H1 (cell line): ENCODE results near the gene APOL1. TPM values are rescaled to one million over a fixed set of nuclear protein-coding genes. Genes with fewer than 3 reads are reported as not detected.
A peak's percentile ranks its signal among the peaks of the same experiment; 100 is the strongest.

Source experiments
- CTCF ChIA-PET: fragments of 300-600 bp; sonication (Branson Sonifier 250); formaldehyde crosslinking; loops from one replicate; lab custom pipeline; 2021; ENCODE audit not compliant: partially characterized antibody; lab: Charles Lee
- POLR2A ChIA-PET: fragments of 300-600 bp; sonication (Branson Sonifier 250); formaldehyde crosslinking; loops from one replicate; lab custom pipeline; 2021; ENCODE audit warnings: inconsistent platforms; ENCODE audit not compliant: partially characterized antibody; lab: Charles Lee
- DNase-seq, 2 experiments: peaks; one replicate each; pipeline versions ENCODE4 v3.0.0 to v3.0.0-alpha.2; 2010 to 2022; ENCODE audit warnings: low spot score in 2 of 2, low read depth in 1 of 2, mixed read lengths in 1 of 2
- FAIRE-seq: peaks from 2 replicates; lab custom pipeline; 2011; peaks lifted over from hg19 to GRCh38; lab: Jason Lieb, UNC
- H2AFZ ChIP-seq: 2 replicates; pipeline ENCODE4 v1.8.1; 2012; ENCODE audit warnings: low read length, inconsistent platforms
- H2AK5ac ChIP-seq: 2 replicates; pipeline ENCODE4 v1.6.1; 2013; ENCODE audit warnings: low read depth, low read length
- H2BK120ac ChIP-seq: replicated peaks from 2 replicates; pipeline ENCODE3; 2013; ENCODE audit warnings: low read depth, low read length, inconsistent platforms
- H2BK12ac ChIP-seq: 2 replicates; pipeline ENCODE4 v1.6.1; 2013; ENCODE audit warnings: low read depth, low read length
- H2BK15ac ChIP-seq: 2 replicates; pipeline ENCODE4 v1.6.1; 2013; ENCODE audit warnings: low read length
- H2BK20ac ChIP-seq: 2 replicates; pipeline ENCODE4 v1.6.1; 2013; ENCODE audit warnings: low read length
- H2BK5ac ChIP-seq: 2 replicates; pipeline ENCODE4 v1.6.1; 2013; ENCODE audit warnings: low read depth, low read length
- H3K14ac ChIP-seq: 2 replicates; pipeline ENCODE4 v1.6.1; 2013; ENCODE audit warnings: inconsistent platforms; ENCODE audit not compliant: insufficient read length
- H3K18ac ChIP-seq: 2 replicates; pipeline ENCODE4 v1.6.1; 2013; ENCODE audit warnings: low read length; ENCODE audit errors: extremely low read depth
- H3K23ac ChIP-seq: 2 replicates; pipeline ENCODE4 v1.6.1; 2013; ENCODE audit warnings: inconsistent platforms; ENCODE audit not compliant: insufficient read length
- H3K23me2 ChIP-seq: 2 replicates; pipeline ENCODE4 v1.6.1; 2013; ENCODE audit warnings: low read depth, low read length
- H3K27ac ChIP-seq: 2 replicates; pipeline ENCODE4 v1.6.1; 2011; ENCODE audit warnings: low read depth, low read length, inconsistent platforms
- H3K27me3 ChIP-seq, 4 experiments: replicated peaks in 1 of 4; 1 replicate in 1 of 4; 2 replicates in 3 of 4; pipeline versions ENCODE4 v1.6.1 to v1.8.1; 2011 to 2013; ENCODE audit warnings: low read length in 3 of 4, mild to moderate bottlenecking in 3 of 4, inconsistent platforms in 2 of 4, mixed read lengths in 2 of 4, moderate library complexity in 1 of 4; ENCODE audit not compliant: control insufficient read depth in 3 of 4, insufficient read depth in 3 of 4; ENCODE audit errors: extremely low read depth in 1 of 4
- H3K36me3 ChIP-seq, 4 experiments: 2 replicates each; pipeline versions ENCODE4 v1.6.1 to v1.8.1; 2011 to 2013; ENCODE audit warnings: mild to moderate bottlenecking in 4 of 4, low read length in 3 of 4, moderate library complexity in 2 of 4, control low read depth in 1 of 4, inconsistent platforms in 1 of 4; ENCODE audit not compliant: insufficient read depth in 4 of 4, control insufficient read depth in 2 of 4
- H3K4ac ChIP-seq: replicated peaks from 2 replicates; pipeline ENCODE3; 2013; ENCODE audit warnings: low read length, low read depth, mixed read lengths, inconsistent platforms; ENCODE audit not compliant: insufficient read length
- H3K4me1 ChIP-seq, 4 experiments: replicated peaks in 1 of 4; 1 replicate in 1 of 4; 2 replicates in 3 of 4; pipeline versions ENCODE4 v1.6.1 to v1.8.1; 2011 to 2013; ENCODE audit warnings: low read length in 3 of 4, inconsistent platforms in 2 of 4, mixed read lengths in 1 of 4; ENCODE audit not compliant: insufficient read depth in 4 of 4, control insufficient read depth in 3 of 4
- H3K4me2 ChIP-seq, 2 experiments: 2 replicates each; pipeline versions ENCODE4 v1.6.1 to v1.8.1; 2011 to 2013; ENCODE audit warnings: low read depth in 2 of 2, low read length in 2 of 2, control low read depth in 1 of 2, inconsistent platforms in 1 of 2, mild to moderate bottlenecking in 1 of 2; ENCODE audit not compliant: insufficient read depth in 1 of 2
- H3K4me3 ChIP-seq, 4 experiments: fragments of 200-600, 300-600 bp in 1 of 4; sonication (generic), shearing (Covaris generic), sonication (Bioruptor Twin) in 1 of 4; 2 replicates each; pipeline versions ENCODE4 v1.5.1 to v1.8.1; 2011 to 2016; ENCODE audit warnings: low read length in 4 of 4, low read depth in 3 of 4, control low read depth in 2 of 4, inconsistent platforms in 2 of 4, mild to moderate bottlenecking in 2 of 4, mixed read lengths in 1 of 4, moderate library complexity in 1 of 4; ENCODE audit not compliant: insufficient read depth in 2 of 4; ENCODE audit errors: extremely low read depth in 1 of 4
- H3K56ac ChIP-seq: replicated peaks from 2 replicates; pipeline ENCODE3; 2013; ENCODE audit warnings: low read depth, mild to moderate bottlenecking, mixed read lengths, low read length, inconsistent platforms; ENCODE audit not compliant: insufficient read length
- H3K79me1 ChIP-seq: 2 replicates; pipeline ENCODE4 v1.6.1; 2013; ENCODE audit warnings: low read depth, low read length, control low read depth
- H3K79me2 ChIP-seq, 2 experiments: 2 replicates each; pipeline versions ENCODE4 v1.6.1 to v1.8.1; 2012 to 2013; ENCODE audit warnings: low read length in 2 of 2, mild to moderate bottlenecking in 2 of 2, inconsistent platforms in 1 of 2; ENCODE audit not compliant: insufficient read depth in 2 of 2, control insufficient read depth in 1 of 2
- H3K9ac ChIP-seq, 4 experiments: replicated peaks in 1 of 4; 1 replicate in 1 of 4; 2 replicates in 3 of 4; pipeline versions ENCODE4 v1.6.1 to v1.8.1; 2011 to 2013; ENCODE audit warnings: low read depth in 3 of 4, low read length in 3 of 4, control low read depth in 2 of 4, mild to moderate bottlenecking in 2 of 4, moderate library complexity in 2 of 4, inconsistent platforms in 1 of 4; ENCODE audit errors: extremely low read depth in 1 of 4
- H3K9me3 ChIP-seq, 2 experiments: 2 replicates each; pipeline versions ENCODE4 v1.6.1 to v1.8.1; 2012 to 2013; ENCODE audit warnings: mild to moderate bottlenecking in 2 of 2, moderate library complexity in 2 of 2, control low read depth in 1 of 2, inconsistent platforms in 1 of 2, low read depth in 1 of 2, low read length in 1 of 2, mixed read lengths in 1 of 2; ENCODE audit not compliant: insufficient read depth in 2 of 2
- H4K20me1 ChIP-seq, 2 experiments: replicated peaks in 1 of 2; 2 replicates each; pipeline versions ENCODE3 to v1.8.1; 2011 to 2013; ENCODE audit warnings: inconsistent platforms in 2 of 2, low read length in 2 of 2, mild to moderate bottlenecking in 1 of 2; ENCODE audit not compliant: insufficient read depth in 2 of 2, control insufficient read depth in 1 of 2
- H4K5ac ChIP-seq: 2 replicates; pipeline ENCODE4 v1.6.1; 2013; ENCODE audit warnings: low read length, low read depth, mixed read lengths, inconsistent platforms; ENCODE audit not compliant: insufficient read length
- H4K8ac ChIP-seq: 2 replicates; pipeline ENCODE4 v1.8.0; 2013; ENCODE audit warnings: mild to moderate bottlenecking, moderate library complexity, low read length, inconsistent platforms; ENCODE audit not compliant: insufficient read depth; ENCODE audit errors: extremely low read depth
- H4K91ac ChIP-seq: replicated peaks from 2 replicates; pipeline ENCODE3; 2013; ENCODE audit warnings: low read length, mixed read lengths, inconsistent platforms; ENCODE audit not compliant: insufficient read length
- ASH2L ChIP-seq: fragments of 200-600, 300-600 bp; sonication (generic); IDR thresholded peaks from one replicate; pipeline ENCODE4 v1.7.1; 2017; ENCODE audit warnings: low read length
- BRCA1 ChIP-seq: IDR thresholded peaks from 2 replicates; pipeline ENCODE4 v1.6.1; 2012; ENCODE audit warnings: low read depth, low read length, improper control_type of control experiment
- CHD1 ChIP-seq: IDR thresholded peaks from 2 replicates; pipeline ENCODE4 v1.6.1; 2012; ENCODE audit warnings: low read depth, low read length, improper control_type of control experiment
- CTBP2 ChIP-seq: IDR thresholded peaks from 2 replicates; pipeline ENCODE4 v1.7.0; 2011; ENCODE audit warnings: borderline replicate concordance, mild to moderate bottlenecking, moderate library complexity, mixed read lengths, low read length; ENCODE audit not compliant: insufficient read depth, insufficient read length
- EGR1 ChIP-seq: IDR thresholded peaks from 2 replicates; pipeline ENCODE4 v1.6.1; 2011; ENCODE audit warnings: low read depth, low read length, borderline replicate concordance
- GABPA ChIP-seq: IDR thresholded peaks from 2 replicates; pipeline ENCODE4 v1.6.1; 2011; ENCODE audit warnings: mild to moderate bottlenecking, low read length, moderate library complexity, borderline replicate concordance; ENCODE audit not compliant: insufficient read depth
- HDAC2 ChIP-seq, 2 experiments: fragments of 300-600 bp in 1 of 2; sonication (generic) in 1 of 2; IDR thresholded peaks; 2 replicates each; pipeline ENCODE4 v1.6.1; 2011 to 2012; ENCODE audit warnings: low read depth in 2 of 2, low read length in 2 of 2, mild to moderate bottlenecking in 2 of 2, moderate library complexity in 2 of 2, borderline replicate concordance in 1 of 2, inconsistent platforms in 1 of 2
- PHF8 ChIP-seq: fragments of 200-600 bp; sonication (generic); conservative IDR thresholded peaks from 2 replicates; pipeline ENCODE4 v1.7.1; 2012; ENCODE audit warnings: low read depth, mild to moderate bottlenecking, inconsistent platforms, low read length, moderate library complexity
- ZNF274 ChIP-seq: IDR thresholded peaks from 2 replicates; pipeline ENCODE4 v1.7.0; 2012; ENCODE audit warnings: low read length, borderline replicate concordance; ENCODE audit errors: extremely low read depth
- WGBS, 2 experiments: shearing (Covaris generic) in 1 of 2; methylation state at CpG; one replicate each; pipeline versions ENCODE4 v1.1.6 to v1.1.7; 2013 to 2015; ENCODE audit warnings: low lambda C conversion rate in 2 of 2, mixed read lengths in 2 of 2, inconsistent platforms in 1 of 2, low coverage in 1 of 2, missing lambda C conversion rate in 1 of 2; ENCODE audit not compliant: insufficient replicate concordance in 2 of 2, insufficient coverage in 1 of 2, insufficient read length in 1 of 2; ENCODE audit errors: extremely low coverage in 1 of 2, missing lambda C conversion rate in 1 of 2; 5-methylcytosine and 5-hydroxymethylcytosine counted together
- polyA plus RNA-seq, 7 experiments: library from polyadenylated mRNA; depleted of rRNA in 3 of 7; stranded (reverse) in 5 of 7; unstranded in 2 of 7; fragments of >200 nt in 5 of 7; fragments of 200-250 nt in 2 of 7; gene quantifications; 1 replicate in 5 of 7; 2 replicates in 1 of 7; 4 replicates in 1 of 7; pipeline versions ENCODE4 v1.2.1 to v1.2.3, GENCODE V29; 2011 to 2013; ENCODE audit warnings: missing spikeins in 2 of 7, mixed read lengths in 2 of 7
- total RNA-seq: library from RNA; stranded (reverse); fragmentation: NEBNext Ultra II Directional; extraction: Animal tissue kit (Norgen Biotek cat#: 25700); gene quantifications from 2 replicates; pipeline ENCODE4 v1.2.1, GENCODE V29; 2021
- TF ChIP-seq, protein P1 (sequence below): IDR thresholded peaks from 2 replicates; pipeline ENCODE4 v1.6.1; 2011; ENCODE audit warnings: low read depth, mild to moderate bottlenecking, low read length; ENCODE audit not compliant: insufficient read depth

APOL1 gene
- total and polyA plus RNA-seq, 2 of the 8 experiments (the other 6 are each of a cell fraction or from before 2014, with no cell fraction given), result not detected

GRCh38 chr22:36257948-36258670 is 5.2 kb downstream of the APOL1 start:
- Histone ChIP-seq H3K23ac (no peak overlapping the region), H3K9ac (peak overlapping the region in 1 of 4 experiments; percentile 23; a peak in 3 of 7 replicates), H3K4me2 (peak overlapping the region in 1 of 2 experiments; percentile 56; a peak in 1 of 4 replicates), H3K27me3 (no peaks in the 10 kb centered on the region), H3K9me3 (no peaks in the 10 kb centered on the region), H3K79me2 (no peaks in the 10 kb centered on the region), H3K23me2 (no peaks in the 10 kb centered on the region), H2BK15ac (peak overlapping the region; percentile 61; the same call in 1 of the 2 replicates), H3K36me3 (no peaks in the 10 kb centered on the region), H3K27ac (peak overlapping the region; percentile 47; the same call in 1 of the 2 replicates), H2BK12ac (peak overlapping the region; percentile 80; the same call in 1 of the 2 replicates), H4K20me1 (no peaks in the 10 kb centered on the region), H3K14ac (no peak overlapping the region), H3K56ac (no peak overlapping the region), H3K79me1 (no peaks in the 10 kb centered on the region), H4K91ac (peak overlapping the region; percentile 47), H3K4me1 (peaks cover 7 to 14% (median 10%) of the 10 kb centered on the region in 4 experiments), H3K4ac (no peak overlapping the region), H3K18ac (0 out of 2 replicates have a peak overlapping the region, but pooled peaks have one; percentile 44), H2BK5ac (0 out of 2 replicates have a peak overlapping the region, but pooled peaks have one; percentile 68), H2AK5ac (no peak overlapping the region), H4K8ac (no peak overlapping the region), H2BK20ac (peak overlapping the region; percentile 80), H4K5ac (no peak overlapping the region), H2BK120ac (peak overlapping the region; percentile 1), H2AFZ (peak overlapping the region; percentile 53; the same call in 1 of the 2 replicates), H3K4me3 (no peak overlapping the region)
- POLR2A ChIA-PET, result interaction anchor here (2.3 kb wide), 1 partner anchor 19 kb away, joined by 8 read pairs; the partner anchor contains the start of gene APOL2
- DNase-seq (no peak), FAIRE-seq (no peak)
- 88% methylated on average over 13 of the region's 13 CpGs; no CpG with 5 or more reads in 1 of the 2 experiments for WGBS, 2 experiments
- CTCF ChIA-PET, result interaction anchor here (0.6 to 2.3 kb wide), 9 partner anchors 8 to 228 kb away, joined by 3 to 15 read pairs (median 5); partner anchors contain the start of gene APOL2
- TF ChIP-seq GABPA (no peak), ASH2L (no peak), PHF8 (no peak), CHD1 (no peak), CTBP2 (no peak), BRCA1 (no peak), HDAC2 (IDR thresholded peaks at IDR 0.05; ENCODE audit: borderline replicate concordance in 1 of 2, low read depth in 2 of 2, low read length in 2 of 2) (no peak), EGR1 (no peak), ZNF274 (no peak)
- TF ChIP-seq, protein P1, sequence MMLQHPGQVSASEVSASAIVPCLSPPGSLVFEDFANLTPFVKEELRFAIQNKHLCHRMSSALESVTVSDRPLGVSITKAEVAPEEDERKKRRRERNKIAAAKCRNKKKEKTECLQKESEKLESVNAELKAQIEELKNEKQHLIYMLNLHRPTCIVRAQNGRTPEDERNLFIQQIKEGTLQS, result no peak
